ENCODE measurements around the gene TANC1.

The TANC1 gene

DNA sequence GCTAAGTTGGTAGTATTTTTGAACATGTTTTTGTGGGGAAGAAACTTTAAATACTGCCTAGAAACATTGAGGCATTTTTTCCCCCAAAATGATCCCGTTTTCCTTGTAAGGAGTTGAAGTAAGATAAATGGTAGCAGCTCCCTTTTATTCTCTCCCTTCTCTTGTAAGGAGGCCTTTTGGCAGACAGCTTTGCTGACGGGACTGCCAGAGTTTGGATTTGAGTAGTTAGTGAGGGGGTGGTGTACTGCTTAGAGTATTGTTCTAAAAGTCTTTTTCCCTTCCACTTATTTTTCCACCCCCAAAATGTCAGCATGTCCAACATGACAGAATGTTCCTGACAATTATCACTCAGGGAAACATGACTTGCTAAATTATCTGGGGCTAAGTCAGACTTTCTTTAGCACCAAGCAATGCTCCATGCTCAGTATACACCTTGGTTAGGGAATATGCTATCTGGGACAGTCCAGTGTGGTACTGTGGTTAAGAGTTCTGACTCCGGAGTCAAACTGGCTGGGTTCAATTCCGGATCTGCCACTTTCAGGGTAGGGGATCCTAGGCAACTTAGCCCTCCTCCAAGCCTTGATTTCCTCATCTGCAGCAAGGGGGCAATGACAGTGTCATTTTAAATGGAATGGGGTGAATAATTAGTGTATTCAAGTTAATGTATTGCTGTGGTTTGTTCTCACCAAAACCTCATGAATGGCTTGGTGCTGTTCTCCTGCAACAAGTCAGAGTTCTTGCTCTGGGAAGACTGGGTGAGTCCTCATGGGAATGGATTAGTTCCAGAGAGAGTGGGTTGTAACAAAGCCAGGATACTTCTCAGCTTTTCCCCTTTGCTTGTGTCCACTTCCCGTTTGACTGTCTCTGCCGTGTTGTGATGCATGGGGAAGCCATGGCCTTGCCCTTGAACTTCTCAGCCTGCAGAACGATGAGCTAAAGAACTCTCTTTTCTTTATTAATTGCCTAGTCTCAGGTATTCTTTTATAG, 116.2 kb downstream of the TANC1 start:
- TF ChIP-seq, protein P1, sequence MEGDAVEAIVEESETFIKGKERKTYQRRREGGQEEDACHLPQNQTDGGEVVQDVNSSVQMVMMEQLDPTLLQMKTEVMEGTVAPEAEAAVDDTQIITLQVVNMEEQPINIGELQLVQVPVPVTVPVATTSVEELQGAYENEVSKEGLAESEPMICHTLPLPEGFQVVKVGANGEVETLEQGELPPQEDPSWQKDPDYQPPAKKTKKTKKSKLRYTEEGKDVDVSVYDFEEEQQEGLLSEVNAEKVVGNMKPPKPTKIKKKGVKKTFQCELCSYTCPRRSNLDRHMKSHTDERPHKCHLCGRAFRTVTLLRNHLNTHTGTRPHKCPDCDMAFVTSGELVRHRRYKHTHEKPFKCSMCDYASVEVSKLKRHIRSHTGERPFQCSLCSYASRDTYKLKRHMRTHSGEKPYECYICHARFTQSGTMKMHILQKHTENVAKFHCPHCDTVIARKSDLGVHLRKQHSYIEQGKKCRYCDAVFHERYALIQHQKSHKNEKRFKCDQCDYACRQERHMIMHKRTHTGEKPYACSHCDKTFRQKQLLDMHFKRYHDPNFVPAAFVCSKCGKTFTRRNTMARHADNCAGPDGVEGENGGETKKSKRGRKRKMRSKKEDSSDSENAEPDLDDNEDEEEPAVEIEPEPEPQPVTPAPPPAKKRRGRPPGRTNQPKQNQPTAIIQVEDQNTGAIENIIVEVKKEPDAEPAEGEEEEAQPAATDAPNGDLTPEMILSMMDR (IDR thresholded peaks at IDR 0.05), result no peak
- no peaks in the 10 kb centered on the region for H3K36me3 ChIP-seq
- H3K4me3 ChIP-seq (ENCODE audit: low read depth in 1 of 2, low read length in 1 of 2), result no peak overlapping the region
- H3K27me3 ChIP-seq, result no peaks in the 10 kb centered on the region
- peaks cover 0 to 5% of the 10 kb centered on the region in 2 experiments for H3K4me1 ChIP-seq (ENCODE audit: control insufficient read depth in 1 of 2, insufficient read depth in 1 of 2, low read depth in 1 of 2, low read length in 1 of 2)
- no peaks in the 10 kb centered on the region for H3K9me3 ChIP-seq
- no peak overlapping the region for H3K27ac ChIP-seq

DNA sequence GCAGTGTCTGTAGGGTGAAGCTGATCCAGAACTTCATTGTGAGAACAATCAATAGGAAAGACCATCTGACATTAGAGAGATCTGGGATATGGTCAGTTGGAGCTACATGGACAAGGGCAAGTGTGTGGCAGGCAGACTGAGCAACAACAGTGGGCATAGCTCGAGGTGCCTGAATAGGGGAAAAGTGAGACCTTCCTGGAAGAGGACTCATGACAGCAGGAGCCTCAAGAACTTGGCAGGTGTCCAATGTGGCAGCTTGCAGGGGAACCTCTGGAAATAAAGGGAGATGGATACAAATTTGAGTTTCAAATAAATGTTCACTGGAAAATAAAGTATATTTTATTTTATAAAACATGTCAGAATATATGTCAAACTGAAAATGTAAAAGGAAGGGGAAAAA, 117.9 kb downstream of the TANC1 start:
- Histone ChIP-seq H3K9me3 (no peaks in the 10 kb centered on the region), H3K4me1 (ENCODE audit: control insufficient read depth in 1 of 2, insufficient read depth in 1 of 2, low read depth in 1 of 2, low read length in 1 of 2) (peaks cover 0 to 6% of the 10 kb centered on the region in 2 experiments), H3K27ac (no peak overlapping the region), H3K36me3 (no peaks in the 10 kb centered on the region), H3K4me3 (ENCODE audit: low read depth in 1 of 2, low read length in 1 of 2) (no peak overlapping the region), H3K27me3 (no peaks in the 10 kb centered on the region)
- TF ChIP-seq, protein P1 (IDR thresholded peaks at IDR 0.05), result no peak

DNA sequence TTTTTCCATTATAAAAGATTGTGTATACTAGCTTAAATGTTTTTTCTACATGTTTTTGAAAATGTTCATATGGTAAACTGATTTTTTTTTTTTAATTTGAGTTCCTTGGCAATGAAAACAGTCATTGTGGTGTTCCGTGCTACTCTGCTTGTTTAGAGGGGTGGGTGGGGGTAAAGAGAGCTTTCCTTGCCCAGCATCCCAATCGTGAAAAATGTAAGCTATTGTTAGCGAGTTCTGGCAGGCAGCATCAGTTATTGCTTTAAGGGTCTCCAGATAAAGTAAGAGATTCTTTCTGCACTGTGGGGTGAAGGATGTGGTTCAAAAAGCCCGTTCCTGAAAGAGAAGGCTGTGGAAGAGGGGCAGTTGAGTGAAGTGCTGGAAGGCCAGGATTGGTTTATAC, 118.4 kb downstream of the TANC1 start:
- Histone ChIP-seq H3K27ac (no peak overlapping the region), H3K27me3 (no peaks in the 10 kb centered on the region), H3K4me3 (ENCODE audit: low read depth in 1 of 2, low read length in 1 of 2) (no peak overlapping the region), H3K4me1 (ENCODE audit: control insufficient read depth in 1 of 2, insufficient read depth in 1 of 2, low read depth in 1 of 2, low read length in 1 of 2) (peaks cover 0 to 6% of the 10 kb centered on the region in 2 experiments), H3K36me3 (no peaks in the 10 kb centered on the region), H3K9me3 (no peaks in the 10 kb centered on the region)
- TF ChIP-seq, protein P1 (IDR thresholded peaks at IDR 0.05), result no peak

DNA sequence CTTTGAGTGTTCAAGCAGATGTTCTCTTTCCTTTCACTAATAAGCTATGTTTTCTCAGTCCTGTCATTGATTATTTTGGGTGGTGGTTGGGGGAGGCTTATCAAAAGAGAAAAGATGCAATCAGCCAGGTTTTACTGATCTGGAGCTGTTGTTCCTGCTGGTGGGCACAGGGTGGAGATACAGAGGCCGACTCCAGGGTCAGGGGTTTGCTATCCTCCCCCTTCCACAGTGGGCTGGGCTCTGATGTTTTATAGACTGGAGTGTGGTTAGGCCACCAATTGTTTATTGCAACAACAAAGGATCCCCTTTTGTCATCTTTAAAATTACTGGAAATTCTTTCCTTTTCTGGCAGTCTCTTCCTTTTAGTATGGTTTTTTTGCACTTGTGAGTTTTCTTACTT, 120.5 kb downstream of the TANC1 start:
- Histone ChIP-seq H3K9me3 (no peaks in the 10 kb centered on the region), H3K27ac (no peak overlapping the region), H3K4me3 (ENCODE audit: low read depth in 1 of 2, low read length in 1 of 2) (no peak overlapping the region), H3K36me3 (no peaks in the 10 kb centered on the region), H3K4me1 (ENCODE audit: control insufficient read depth in 1 of 2, insufficient read depth in 1 of 2, low read depth in 1 of 2, low read length in 1 of 2) (peaks cover 4 to 10% of the 10 kb centered on the region in 2 experiments), H3K27me3 (no peaks in the 10 kb centered on the region)
- TF ChIP-seq, protein P1 (IDR thresholded peaks at IDR 0.05), result no peak

DNA sequence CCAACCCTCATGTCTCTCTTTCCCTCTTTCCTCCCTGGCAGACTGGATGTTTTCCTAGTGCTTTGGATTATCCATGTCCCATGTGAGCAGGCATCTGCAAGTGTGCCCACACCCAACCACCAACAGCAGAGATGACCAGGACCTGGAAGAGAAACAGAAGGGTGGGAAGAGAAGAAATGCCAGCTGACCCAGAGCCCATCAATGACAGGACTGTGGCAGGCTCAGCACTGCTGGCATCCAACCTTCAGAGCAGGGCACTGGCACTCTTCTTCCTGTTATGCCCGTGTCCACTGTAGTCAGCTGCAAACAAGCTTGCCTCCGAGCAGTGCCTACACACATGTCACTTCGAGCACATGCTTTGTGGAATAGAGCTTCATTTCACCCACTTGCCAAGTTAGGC, 121.1 kb downstream of the TANC1 start:
- H3K27me3 ChIP-seq, result no peaks in the 10 kb centered on the region
- H3K36me3 ChIP-seq, result no peaks in the 10 kb centered on the region
- H3K4me3 ChIP-seq (ENCODE audit: low read depth in 1 of 2, low read length in 1 of 2), result no peak overlapping the region
- TF ChIP-seq, protein P1 (IDR thresholded peaks at IDR 0.05), result no peak
- no peak overlapping the region for H3K27ac ChIP-seq
- H3K4me1 ChIP-seq (ENCODE audit: control insufficient read depth in 1 of 2, insufficient read depth in 1 of 2, low read depth in 1 of 2, low read length in 1 of 2), result peaks cover 4 to 10% of the 10 kb centered on the region in 2 experiments
- no peaks in the 10 kb centered on the region for H3K9me3 ChIP-seq
